Measurements from ENCODE around the gene ZNF664. TPM values are rescaled to one million over a fixed set of nuclear protein-coding genes. Genes with fewer than 3 reads are reported as not detected.

Gene ZNF664
- total and polyA plus RNA-seq, 2 of the 8 experiments (the other 6 are each of a cell fraction or from before 2014, with no cell fraction given), result 22.8 to 51.4 TPM

DNA sequence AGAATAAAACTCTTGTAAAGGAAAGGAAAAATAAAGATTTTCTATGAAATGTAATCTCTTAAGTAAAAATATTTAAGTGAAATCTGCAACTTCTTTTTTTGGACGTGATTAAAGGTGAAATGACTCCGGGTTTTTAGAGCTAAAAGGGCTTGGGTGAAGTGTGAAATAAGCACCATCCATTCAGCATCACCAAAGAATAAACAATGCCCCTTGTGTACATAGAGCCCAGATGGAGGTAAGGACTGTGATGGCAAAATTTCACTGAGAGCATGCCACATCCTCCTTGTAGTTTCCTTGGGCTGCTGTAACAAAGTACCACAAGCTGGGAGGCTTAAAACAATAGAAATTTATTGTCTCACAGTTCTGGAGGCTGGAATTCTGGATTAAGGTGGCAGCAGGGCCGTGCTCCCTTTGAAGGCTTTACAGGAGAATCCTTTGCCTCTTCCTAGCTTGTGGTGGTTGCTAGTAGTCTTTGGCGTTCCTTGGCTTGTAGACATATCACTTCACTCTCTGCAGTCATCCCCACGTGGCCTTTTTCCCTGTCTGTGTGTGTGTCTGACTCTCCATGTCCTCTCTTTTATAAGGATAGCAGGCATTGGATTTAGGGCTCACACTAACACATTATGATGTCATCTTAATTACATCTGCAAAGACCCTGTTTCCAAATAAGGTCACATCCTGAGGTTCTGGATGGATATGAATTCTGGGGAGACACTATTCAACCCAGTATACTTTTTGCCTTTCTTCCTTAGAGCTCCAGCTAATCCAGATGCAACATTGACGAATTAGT lies 24.2 kb downstream of the ZNF664 start:
- Histone ChIP-seq H4K91ac (replicated peaks; ENCODE audit: insufficient read length, low read length) (no peak overlapping the region), H3K4me2 (ENCODE audit: insufficient read depth in 1 of 2, low read depth in 2 of 2, low read length in 2 of 2) (no peak overlapping the region), H2BK120ac (replicated peaks; ENCODE audit: low read depth, low read length) (no peak overlapping the region), H2BK5ac (ENCODE audit: low read depth, low read length) (no peak overlapping the region), H2AFZ (ENCODE audit: low read length) (no peak overlapping the region), H4K8ac (ENCODE audit: extremely low read depth, insufficient read depth, low read length) (no peak overlapping the region), H3K36me3 (ENCODE audit: control insufficient read depth in 2 of 4, insufficient read depth in 4 of 4, low read length in 3 of 4) (peaks cover 0 to 2% (median under 1%) of the 10 kb centered on the region in 4 experiments; a peak in 1 of 8 replicates), H3K27me3 (replicated peaks in 1 of 4; ENCODE audit: control insufficient read depth in 3 of 4, extremely low read depth in 1 of 4, insufficient read depth in 3 of 4, low read length in 3 of 4) (no peaks in the 10 kb centered on the region; a peak in 1 of 7 replicates), H2AK5ac (ENCODE audit: low read depth, low read length) (no peak overlapping the region), H2BK12ac (ENCODE audit: low read depth, low read length) (no peak overlapping the region), H3K4ac (replicated peaks; ENCODE audit: insufficient read length, low read depth, low read length) (no peak overlapping the region), H3K4me3 (ENCODE audit: extremely low read depth in 1 of 4, insufficient read depth in 2 of 4, low read depth in 3 of 4, low read length in 4 of 4) (no peak overlapping the region), H3K23ac (ENCODE audit: insufficient read length) (no peak overlapping the region), H3K56ac (replicated peaks; ENCODE audit: insufficient read length, low read depth, low read length) (no peak overlapping the region), H3K27ac (ENCODE audit: low read depth, low read length) (no peak overlapping the region), H4K20me1 (replicated peaks in 1 of 2; ENCODE audit: control insufficient read depth in 1 of 2, insufficient read depth in 2 of 2, low read length in 2 of 2) (peaks cover 2 to 10% of the 10 kb centered on the region in 2 experiments), H3K79me2 (ENCODE audit: control insufficient read depth in 1 of 2, insufficient read depth in 2 of 2, low read length in 2 of 2) (no peaks in the 10 kb centered on the region), H3K23me2 (ENCODE audit: low read depth, low read length) (no peaks in the 10 kb centered on the region), H3K18ac (ENCODE audit: extremely low read depth, low read length) (no peak overlapping the region), H4K5ac (ENCODE audit: insufficient read length, low read depth, low read length) (no peak overlapping the region), H3K4me1 (replicated peaks in 1 of 4; ENCODE audit: control insufficient read depth in 3 of 4, insufficient read depth in 4 of 4, low read length in 3 of 4) (peaks cover 0 to 3% (median 0%) of the 10 kb centered on the region in 4 experiments; a peak in 2 of 7 replicates), H3K9ac (replicated peaks in 1 of 4; ENCODE audit: extremely low read depth in 1 of 4, low read depth in 3 of 4, low read length in 3 of 4) (no peak overlapping the region), H2BK20ac (ENCODE audit: low read length) (no peak overlapping the region), H3K9me3 (ENCODE audit: insufficient read depth in 2 of 2, low read depth in 1 of 2, low read length in 1 of 2) (no peaks in the 10 kb centered on the region), H3K14ac (ENCODE audit: insufficient read length) (no peak overlapping the region), H3K79me1 (ENCODE audit: low read depth, low read length) (no peaks in the 10 kb centered on the region; the same call in 1 of the 2 replicates), H2BK15ac (ENCODE audit: low read length) (no peak overlapping the region)
- FAIRE-seq (no peak), DNase-seq (ENCODE audit: low read depth in 1 of 2, low spot score in 2 of 2) (no peak)
- WGBS, 2 experiments (ENCODE audit: extremely low coverage in 1 of 2, insufficient coverage in 1 of 2, insufficient read length in 1 of 2, insufficient replicate concordance in 2 of 2, low coverage in 1 of 2, low lambda C conversion rate in 2 of 2, missing lambda C conversion rate in 1 of 2), result 88% methylated on average over 6 of the region's 6 CpGs; no CpG with 5 or more reads in 1 of the 2 experiments
- ChIA-PET CTCF (ENCODE audit: partially characterized antibody) (interaction anchor here (1.1 to 1.9 kb wide), 6 partner anchors 10 to 236 kb away, joined by 3 to 9 read pairs (median 4); partner anchors contain the start of gene DNAH10), POLR2A (ENCODE audit: partially characterized antibody) (interaction anchor here (0.7 kb wide), 1 partner anchor 112 kb away, joined by 3 read pairs; no protein-coding TSS in a partner anchor)
- TF ChIP-seq, protein P1, sequence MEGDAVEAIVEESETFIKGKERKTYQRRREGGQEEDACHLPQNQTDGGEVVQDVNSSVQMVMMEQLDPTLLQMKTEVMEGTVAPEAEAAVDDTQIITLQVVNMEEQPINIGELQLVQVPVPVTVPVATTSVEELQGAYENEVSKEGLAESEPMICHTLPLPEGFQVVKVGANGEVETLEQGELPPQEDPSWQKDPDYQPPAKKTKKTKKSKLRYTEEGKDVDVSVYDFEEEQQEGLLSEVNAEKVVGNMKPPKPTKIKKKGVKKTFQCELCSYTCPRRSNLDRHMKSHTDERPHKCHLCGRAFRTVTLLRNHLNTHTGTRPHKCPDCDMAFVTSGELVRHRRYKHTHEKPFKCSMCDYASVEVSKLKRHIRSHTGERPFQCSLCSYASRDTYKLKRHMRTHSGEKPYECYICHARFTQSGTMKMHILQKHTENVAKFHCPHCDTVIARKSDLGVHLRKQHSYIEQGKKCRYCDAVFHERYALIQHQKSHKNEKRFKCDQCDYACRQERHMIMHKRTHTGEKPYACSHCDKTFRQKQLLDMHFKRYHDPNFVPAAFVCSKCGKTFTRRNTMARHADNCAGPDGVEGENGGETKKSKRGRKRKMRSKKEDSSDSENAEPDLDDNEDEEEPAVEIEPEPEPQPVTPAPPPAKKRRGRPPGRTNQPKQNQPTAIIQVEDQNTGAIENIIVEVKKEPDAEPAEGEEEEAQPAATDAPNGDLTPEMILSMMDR (IDR thresholded peaks at IDR 0.05; ENCODE audit: control extremely low read depth in 1 of 3, insufficient read depth in 1 of 3, low read depth in 1 of 3, low read length in 3 of 3), result no peak
- TF ChIP-seq RNF2 (IDR thresholded peaks at IDR 0.05; ENCODE audit: borderline replicate concordance, low read depth, low read length, missing control alignments, poor library complexity, severe bottlenecking) (no peak), RXRA (IDR thresholded peaks at IDR 0.05; ENCODE audit: insufficient read depth, low read depth, low read length) (no peak), EGR1 (IDR thresholded peaks at IDR 0.05; ENCODE audit: borderline replicate concordance, low read depth, low read length) (no peak), CHD1 (IDR thresholded peaks at IDR 0.05; ENCODE audit: low read depth, low read length) (no peak), EZH2 (IDR thresholded peaks at IDR 0.05; ENCODE audit: low read depth, low read length, severe bottlenecking) (no peak), CEBPB (IDR thresholded peaks at IDR 0.05; ENCODE audit: low read depth, low read length) (no peak)
- TF ChIP-seq, protein P2, sequence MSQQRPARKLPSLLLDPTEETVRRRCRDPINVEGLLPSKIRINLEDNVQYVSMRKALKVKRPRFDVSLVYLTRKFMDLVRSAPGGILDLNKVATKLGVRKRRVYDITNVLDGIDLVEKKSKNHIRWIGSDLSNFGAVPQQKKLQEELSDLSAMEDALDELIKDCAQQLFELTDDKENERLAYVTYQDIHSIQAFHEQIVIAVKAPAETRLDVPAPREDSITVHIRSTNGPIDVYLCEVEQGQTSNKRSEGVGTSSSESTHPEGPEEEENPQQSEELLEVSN (IDR thresholded peaks at IDR 0.05), result no peak
